GM12874 (cell line): Measurements from ENCODE around the gene DNMT1.

Experiments used
- TF ChIP-seq, protein P1 (sequence below): IDR thresholded peaks from 2 replicates; pipeline ENCODE4 v1.5.1; 2011; ENCODE audit warnings: low read depth, mild to moderate bottlenecking, control low read depth, low read length, moderate library complexity; ENCODE audit not compliant: insufficient read depth

Gene DNMT1

GRCh38 chr19:10104665-10105508 lies 89.9 kb downstream of the DNMT1 start:
- TF ChIP-seq, protein P1, sequence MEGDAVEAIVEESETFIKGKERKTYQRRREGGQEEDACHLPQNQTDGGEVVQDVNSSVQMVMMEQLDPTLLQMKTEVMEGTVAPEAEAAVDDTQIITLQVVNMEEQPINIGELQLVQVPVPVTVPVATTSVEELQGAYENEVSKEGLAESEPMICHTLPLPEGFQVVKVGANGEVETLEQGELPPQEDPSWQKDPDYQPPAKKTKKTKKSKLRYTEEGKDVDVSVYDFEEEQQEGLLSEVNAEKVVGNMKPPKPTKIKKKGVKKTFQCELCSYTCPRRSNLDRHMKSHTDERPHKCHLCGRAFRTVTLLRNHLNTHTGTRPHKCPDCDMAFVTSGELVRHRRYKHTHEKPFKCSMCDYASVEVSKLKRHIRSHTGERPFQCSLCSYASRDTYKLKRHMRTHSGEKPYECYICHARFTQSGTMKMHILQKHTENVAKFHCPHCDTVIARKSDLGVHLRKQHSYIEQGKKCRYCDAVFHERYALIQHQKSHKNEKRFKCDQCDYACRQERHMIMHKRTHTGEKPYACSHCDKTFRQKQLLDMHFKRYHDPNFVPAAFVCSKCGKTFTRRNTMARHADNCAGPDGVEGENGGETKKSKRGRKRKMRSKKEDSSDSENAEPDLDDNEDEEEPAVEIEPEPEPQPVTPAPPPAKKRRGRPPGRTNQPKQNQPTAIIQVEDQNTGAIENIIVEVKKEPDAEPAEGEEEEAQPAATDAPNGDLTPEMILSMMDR = no peak

DNA sequence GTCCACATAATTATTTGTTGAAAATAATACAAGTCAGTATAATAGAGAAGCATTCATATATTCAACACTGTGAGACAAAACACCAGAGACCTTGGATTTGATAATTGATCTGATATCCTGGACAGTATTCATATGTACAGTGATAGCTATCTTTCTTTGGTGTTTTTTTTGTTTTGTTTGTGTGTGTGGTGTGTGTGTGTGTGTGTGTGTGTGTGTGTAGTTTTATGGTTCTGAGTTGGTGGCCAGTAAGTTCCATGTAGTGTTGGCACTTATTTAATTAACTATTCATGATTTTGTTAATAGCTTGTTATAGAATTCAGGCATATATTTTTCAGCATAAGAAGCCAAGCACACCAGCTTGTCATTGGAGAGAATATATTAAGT lies 90.6 kb downstream of the DNMT1 start:
- TF ChIP-seq, protein P1 = no peak

DNA sequence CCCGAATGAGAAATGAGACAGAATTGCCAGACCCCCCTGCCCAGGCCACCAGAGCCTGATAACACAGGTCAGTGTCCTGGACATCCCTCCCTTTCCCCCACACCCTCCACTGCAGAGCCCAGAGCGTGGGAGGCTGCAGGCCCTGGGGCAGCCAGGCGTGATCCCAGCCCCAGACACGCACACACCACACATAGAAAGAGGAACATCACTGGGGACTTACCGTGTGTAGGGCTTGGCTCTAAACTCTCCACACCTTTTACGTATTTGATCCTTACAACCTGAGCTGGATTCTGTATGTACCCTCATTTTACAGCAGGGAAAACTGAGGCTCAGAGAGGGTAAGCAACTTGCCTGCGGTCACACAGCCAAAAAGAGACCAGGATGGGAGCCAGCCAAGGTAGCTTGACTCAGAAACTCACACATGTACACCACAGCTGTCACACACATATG lies 91.9 kb downstream of the DNMT1 start:
- TF ChIP-seq, protein P1 = no peak

- TF ChIP-seq, protein P1 = no peak
Observed at GRCh38 chr19:10100163-10100785, 94.5 kb downstream of the DNMT1 start.

DNA sequence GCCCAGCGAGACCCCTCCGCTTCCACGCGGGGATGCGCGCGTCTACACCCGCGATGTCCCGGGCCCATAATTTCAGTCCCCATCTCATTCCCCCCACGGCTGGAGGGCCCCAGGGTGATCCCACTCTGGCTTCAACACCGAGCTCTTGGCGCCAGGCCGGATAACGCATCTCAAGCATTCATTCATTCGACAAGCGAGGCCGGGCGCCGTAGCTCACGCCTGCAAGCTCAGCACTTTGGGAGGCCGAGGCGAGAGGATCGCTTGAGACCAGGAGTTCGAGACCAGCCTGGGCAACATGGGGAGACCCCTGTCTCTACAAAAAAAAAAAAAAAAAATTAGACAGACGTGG lies 98.2 kb downstream of the DNMT1 start:
- TF ChIP-seq, protein P1 = no peak

DNA sequence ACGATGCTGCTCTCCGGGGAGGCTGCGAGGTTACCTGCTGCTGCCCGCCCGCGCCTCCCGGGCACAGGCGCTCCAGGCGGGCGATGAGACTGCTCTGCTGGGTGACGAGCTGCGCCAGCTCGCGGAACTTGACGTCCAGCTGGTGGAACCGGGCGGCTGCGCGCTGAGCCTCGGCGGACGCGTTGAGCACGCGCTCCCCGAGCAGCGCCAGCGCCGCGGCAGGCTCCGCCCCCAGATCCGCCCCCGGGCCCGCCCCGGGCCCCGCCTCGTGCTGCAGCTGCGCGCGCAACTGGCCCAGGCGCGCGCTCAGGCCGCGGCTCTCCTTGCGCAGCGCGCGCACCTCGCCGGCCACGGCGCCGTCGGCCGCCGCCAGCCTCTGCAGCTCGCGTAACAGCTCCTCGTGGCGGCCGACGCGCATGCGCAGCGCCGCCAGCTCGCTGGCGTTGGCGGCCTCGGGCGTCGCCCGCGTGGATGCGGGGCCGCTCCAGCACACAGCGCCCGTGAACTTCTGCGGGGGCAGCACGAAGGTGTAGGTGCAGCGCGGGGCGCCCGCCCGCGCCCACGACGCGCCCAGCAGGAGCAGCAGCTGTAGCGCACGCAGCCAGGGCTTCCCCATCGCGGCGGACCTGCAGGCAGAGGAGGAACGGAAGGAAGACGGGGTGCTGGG lies 98.7 kb downstream of the DNMT1 start:
- TF ChIP-seq, protein P1 = no peak

DNA sequence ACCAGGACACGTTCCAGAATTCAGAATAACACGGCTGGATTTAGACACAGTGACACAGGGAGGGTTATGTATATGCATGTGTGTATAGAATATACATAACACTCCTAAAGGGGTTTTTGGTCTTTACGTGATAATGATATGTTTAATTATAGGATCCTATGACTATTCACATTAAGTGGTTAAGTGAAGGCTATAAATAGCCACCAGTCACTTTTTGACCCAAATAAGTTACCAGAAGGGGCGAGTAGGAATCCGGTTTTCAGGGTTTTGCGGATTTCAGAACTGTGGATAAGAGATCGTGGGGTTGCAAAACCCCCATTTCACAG lies 99.2 kb downstream of the DNMT1 start:
- TF ChIP-seq, protein P1 = no peak
